AG08395 (cell line): ENCODE results near the gene TMEM164.

ENCODE experiments used
- DNase-seq: peaks from one replicate; pipeline ENCODE4 v3.0.0; 2012; ENCODE audit warnings: mixed read lengths, low spot score

Gene TMEM164

DNA sequence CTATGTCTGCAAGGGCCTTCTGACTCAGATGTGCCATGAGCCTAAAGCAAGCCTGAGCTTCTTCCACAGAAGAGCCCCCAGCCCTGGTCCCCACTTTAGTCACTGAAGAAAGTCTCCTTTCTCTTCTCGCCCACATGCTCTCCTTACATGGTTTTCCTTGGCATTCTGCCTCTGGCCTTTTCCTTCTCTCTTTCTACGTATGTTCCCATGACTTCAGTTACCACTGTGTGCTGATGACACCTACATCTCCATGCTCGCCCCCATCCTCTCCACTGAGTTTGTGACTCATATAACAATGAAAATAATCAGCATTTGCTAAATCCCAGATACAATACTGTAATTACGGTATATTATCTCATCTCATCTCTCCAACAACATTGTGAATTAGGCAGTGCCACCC, 165.7 kb downstream of the TMEM164 start:
- DNase-seq, result no peak

- DNase-seq, result no peak
These were observed 167.1 kb downstream of the TMEM164 start for GRCh38 chrX:110170029-110170428.

GRCh38 chrX:110171442-110171841, 168.5 kb downstream of the TMEM164 start:
- no peak for DNase-seq

DNA sequence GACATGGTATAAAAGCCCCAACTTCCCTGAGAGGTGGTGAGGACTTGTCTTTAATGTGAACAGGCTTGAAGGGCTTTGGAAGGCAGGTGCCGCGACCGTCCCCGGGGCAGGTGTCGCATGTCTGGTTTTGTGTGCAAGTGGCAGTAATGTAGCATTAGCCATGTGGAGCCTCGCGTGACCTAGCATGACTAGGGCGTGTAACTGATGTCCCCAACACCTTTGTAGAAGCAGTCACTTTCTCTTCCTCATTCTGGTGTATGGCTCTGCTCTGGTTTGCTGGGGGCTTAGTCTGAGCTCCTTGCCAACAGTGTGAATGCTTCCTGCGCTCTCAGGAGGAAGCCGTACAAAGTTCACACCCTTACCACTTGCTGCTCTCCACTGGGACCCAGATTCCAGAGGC, 169.3 kb downstream of the TMEM164 start:
- no peak for DNase-seq

DNA sequence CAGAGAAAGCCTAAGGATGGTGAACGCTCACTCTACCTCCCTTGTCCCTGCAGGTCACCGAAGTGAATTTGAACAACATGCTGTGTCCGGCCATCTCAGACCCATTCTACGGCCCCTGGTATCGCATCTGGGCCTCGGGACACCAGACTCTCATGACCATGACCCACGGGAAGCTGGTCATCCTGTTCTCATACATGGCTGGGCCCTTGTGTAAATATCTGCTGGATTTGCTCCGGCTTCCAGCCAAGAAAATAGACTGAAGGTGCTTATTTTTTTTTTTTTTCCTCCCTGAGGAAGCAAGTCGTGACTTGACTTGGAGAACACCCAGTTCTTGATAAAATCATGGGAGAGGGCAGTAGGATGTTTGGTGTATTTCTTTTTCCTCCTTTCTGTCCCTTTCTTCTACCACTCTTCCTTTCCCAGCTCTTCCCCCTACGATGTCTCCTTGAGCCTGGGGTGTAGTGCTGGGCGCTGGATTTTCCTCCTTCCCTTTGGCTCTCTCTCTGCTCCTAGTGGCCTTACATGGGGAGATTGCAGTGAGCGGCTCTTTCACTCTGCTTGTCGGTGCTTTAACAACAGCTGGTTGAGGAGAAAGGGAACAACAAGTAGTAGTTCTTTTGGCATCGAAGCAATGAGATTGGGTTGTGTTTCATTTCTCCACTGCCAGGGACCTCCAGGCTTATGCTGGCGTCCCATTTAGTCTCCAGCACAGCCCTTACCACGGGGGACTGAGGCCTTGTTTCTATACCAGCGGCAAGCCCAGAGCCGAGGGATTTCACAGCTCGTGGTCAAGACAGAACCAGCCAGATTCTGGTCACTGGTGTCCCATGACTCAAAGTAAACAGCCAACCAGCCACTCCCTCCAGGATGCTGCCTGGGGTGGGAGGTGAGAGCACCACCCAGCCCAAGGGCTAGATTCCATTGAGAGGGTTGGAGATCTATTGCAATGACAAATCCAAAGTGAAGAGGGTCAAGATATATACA, 170.6 kb downstream of the TMEM164 start:
- no peak for DNase-seq

DNA sequence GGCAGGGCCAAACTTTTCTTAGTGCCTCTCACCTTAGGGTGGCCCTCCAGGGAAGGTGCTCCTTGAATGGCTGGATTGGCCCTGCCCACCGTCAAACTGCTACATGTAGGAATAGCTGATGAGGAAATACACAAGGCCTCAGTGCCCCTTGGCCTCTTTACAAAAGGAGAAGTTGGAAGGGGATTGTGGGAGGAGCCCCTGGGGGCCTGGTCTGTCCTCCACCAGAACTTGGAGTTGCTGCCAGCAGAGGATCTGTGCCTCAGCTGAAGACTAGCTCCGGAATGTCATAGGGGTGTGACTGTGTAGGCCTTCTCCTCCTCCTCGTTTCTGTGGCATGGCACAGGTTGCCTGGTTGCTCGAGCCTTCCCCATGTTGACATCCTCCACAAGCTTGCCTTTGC, 172.2 kb downstream of the TMEM164 start:
- no peak for DNase-seq

GRCh38 chrX:110175696-110176095, 172.8 kb downstream of the TMEM164 start:
- no peak for DNase-seq

GRCh38 chrX:110178179-110178865, 175.4 kb downstream of the TMEM164 start:
- no peak for DNase-seq

DNA sequence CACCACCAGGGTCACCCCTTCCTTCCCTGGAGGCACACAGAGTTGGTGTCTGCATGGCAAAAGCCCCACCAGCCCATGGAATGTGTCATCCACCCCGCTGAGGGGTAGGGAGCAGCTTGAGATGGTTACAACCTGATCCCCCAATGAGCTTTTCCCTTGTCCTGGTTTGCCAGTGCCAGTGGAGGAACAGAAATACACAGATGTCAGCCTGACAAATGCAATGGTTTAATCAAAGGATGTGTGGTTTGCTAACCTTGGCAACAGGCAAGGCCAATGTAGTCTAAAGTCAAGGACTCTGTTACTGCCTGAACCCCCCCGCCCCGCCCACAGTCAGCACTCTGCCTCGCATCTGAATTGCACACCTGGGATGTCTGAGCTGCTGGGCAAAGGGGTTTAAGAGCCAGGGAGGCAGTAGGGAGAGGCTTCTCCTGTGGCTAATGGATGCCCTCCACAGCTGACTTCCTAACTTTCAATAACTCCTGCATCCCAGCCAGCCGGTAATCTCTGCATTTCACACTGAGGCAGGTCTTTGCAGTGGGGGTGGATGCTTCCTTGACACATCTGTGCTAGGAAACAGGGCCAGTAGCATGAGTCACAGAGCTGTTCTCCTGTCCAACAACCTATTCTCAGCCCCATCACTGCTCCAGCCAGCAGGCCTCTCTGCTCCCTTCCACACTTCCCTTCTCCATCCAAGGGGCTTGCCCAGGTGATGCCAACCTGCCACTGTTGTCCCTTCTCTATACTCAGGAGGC, 177.4 kb downstream of the TMEM164 start:
- DNase-seq, result peak; percentile 60

- DNase-seq, result peak; percentile 59
These were observed 178.0 kb downstream of the TMEM164 start for GRCh38 chrX:110180928-110181310.

- no peak for DNase-seq
These were observed 178.7 kb downstream of the TMEM164 start for GRCh38 chrX:110181459-110182137.

DNA sequence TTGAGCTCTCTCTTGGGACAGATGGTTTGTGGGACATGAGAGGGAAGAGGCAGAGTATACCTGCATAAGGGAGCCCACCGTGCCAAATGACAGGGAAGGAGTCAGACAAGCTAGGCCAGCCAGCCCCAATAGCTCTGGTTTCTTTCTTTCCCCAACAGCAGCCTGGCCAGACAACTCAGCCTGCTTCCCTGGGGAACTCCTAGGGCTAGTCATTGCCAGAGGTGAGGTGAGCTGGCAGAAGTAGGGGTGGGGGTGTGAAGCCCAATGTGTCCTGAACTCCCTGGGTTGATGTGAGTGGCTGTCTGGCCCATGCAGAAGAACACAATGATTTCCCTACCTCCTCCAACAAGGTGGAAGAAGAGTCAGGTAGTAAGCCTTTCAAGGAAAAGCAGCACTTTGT, 179.4 kb downstream of the TMEM164 start:
- DNase-seq, result no peak

DNA sequence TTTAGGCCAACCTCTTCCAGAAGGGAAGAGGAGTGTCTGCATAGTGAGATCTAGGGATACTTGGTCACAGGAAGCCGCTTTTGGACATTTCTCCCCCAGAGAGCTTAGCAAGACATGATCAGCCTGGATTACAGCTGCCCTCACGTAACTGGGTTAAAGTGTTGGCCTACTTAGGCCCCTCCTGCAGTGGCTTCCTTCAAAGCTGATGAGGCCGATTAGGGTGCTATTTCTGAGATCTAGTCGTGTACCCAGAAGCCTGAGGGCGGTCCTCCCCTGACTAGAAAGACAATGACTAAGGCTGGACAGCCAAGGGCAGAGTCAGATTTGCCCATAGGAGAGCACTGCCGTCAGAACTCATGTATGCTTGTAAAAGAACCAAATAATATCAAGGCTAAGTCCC, 180.0 kb downstream of the TMEM164 start:
- DNase-seq, result no peak

GRCh38 chrX:110183314-110183713, 180.4 kb downstream of the TMEM164 start:
- DNase-seq, result no peak

DNA sequence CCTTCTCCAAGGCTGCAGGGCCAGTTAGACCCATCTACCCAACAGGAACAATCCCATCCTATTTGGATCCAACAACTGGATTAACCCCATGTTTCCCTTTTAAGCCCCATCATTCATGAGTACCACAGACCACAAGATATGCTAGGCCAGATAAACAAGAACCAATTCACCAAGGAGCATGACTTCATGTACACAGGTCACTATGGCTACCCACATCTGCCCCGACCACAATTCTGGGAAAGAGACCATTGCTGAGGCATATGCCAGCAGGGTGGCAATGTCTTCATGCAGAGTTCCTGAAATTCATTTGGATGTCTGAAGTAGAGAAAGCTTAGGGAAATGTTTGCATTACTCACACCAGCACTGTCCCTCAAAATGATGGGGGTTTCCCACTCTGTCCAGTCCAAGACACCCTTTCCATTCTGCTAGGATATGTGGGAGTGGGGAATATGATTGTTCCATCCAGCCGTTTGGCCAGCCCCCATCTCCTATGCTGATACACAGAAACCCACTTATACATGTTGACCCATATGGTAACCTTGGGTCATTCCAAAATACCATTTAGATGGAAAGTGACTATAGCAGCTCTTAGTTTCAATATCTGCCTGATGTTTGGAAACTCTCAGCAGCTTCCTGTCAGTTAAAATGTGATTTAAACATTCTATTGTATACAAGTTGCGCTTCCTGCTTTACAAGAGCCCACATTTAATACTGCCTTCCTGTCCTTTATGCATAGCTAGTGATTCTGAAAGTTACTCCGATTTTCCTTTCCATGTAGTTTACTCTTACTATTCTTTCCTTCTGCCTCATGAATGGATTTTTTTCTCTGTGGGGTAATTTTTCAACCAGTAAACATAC, 186.0 kb downstream of the TMEM164 start:
- no peak for DNase-seq

- no peak for DNase-seq
These were observed 189.6 kb downstream of the TMEM164 start for GRCh38 chrX:110192516-110192915.

DNA sequence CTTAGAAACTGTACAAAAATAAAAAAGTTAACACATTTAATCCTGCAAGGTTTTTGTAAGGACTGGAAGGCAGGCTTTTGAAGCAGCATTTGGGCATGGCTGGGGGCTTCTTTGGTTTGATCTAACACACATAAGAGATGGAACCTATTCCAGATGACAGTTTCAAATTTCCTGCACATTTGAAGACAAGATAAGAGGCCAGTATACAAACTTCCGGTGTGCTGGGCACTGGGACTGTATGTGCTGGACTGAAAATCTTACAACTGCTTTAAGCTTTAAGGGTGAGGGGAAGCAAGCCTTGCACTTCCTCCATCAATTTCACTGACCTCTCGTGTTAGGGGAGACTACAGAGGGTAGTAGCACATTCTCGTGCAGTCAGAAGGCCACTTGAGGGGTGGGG, 192.1 kb downstream of the TMEM164 start:
- DNase-seq, result no peak

- DNase-seq, result no peak
These were observed 198.9 kb downstream of the TMEM164 start for GRCh38 chrX:110201799-110202198.

- peak; percentile 36 for DNase-seq
These were observed 202.1 kb downstream of the TMEM164 start for GRCh38 chrX:110204986-110205385.

- DNase-seq, result no peak
These were observed 205.2 kb downstream of the TMEM164 start for GRCh38 chrX:110208092-110208491.
